ENCODE measurements around the gene EPRS1. TPM values are rescaled to one million over a fixed set of nuclear protein-coding genes. Genes with fewer than 3 reads are reported as not detected.
"Not testable (repeated sequence)": the region's sequence is repeated elsewhere in the genome, so short reads cannot be mapped to it uniquely, and the experiment has no call there.

EPRS1 gene
- total RNA-seq, 1 experiment from 2014 or later = 143 TPM

GRCh38 chr1:220038640-220039039 is 7.7 kb downstream of the EPRS1 start:
- Histone ChIP-seq H3K27me3 (ENCODE audit: control insufficient read depth, insufficient read depth, low read length) (no peaks in the 10 kb centered on the region), H3K9me3 (ENCODE audit: control insufficient read depth, insufficient read depth, low read depth, low read length) (no peaks in the 10 kb centered on the region), H3K4me1 (ENCODE audit: control insufficient read depth, insufficient read depth, low read length) (peaks cover 2% of the 10 kb centered on the region; the same call in 1 of the 2 replicates), H3K36me3 (ENCODE audit: control insufficient read depth, insufficient read depth, low read length) (peaks cover 16% of the 10 kb centered on the region), H3K27ac (ENCODE audit: low read length) (no peak overlapping the region), H3K4me3 (ENCODE audit: low read depth in 2 of 2, low read length in 2 of 2) (no peak overlapping the region)
- TF ChIP-seq POLR2AphosphoS5 (IDR thresholded peaks at IDR 0.05; ENCODE audit: low read depth, low read length) (no peak), CTCF (IDR thresholded peaks at IDR 0.05) (no peak), TCF7L2 (IDR thresholded peaks at IDR 0.05; ENCODE audit: low read depth, low read length) (no peak), SIN3A (IDR thresholded peaks at IDR 0.05; ENCODE audit: borderline replicate concordance, insufficient read depth, low read depth, low read length) (no peak)
- TF ChIP-seq, protein P1, sequence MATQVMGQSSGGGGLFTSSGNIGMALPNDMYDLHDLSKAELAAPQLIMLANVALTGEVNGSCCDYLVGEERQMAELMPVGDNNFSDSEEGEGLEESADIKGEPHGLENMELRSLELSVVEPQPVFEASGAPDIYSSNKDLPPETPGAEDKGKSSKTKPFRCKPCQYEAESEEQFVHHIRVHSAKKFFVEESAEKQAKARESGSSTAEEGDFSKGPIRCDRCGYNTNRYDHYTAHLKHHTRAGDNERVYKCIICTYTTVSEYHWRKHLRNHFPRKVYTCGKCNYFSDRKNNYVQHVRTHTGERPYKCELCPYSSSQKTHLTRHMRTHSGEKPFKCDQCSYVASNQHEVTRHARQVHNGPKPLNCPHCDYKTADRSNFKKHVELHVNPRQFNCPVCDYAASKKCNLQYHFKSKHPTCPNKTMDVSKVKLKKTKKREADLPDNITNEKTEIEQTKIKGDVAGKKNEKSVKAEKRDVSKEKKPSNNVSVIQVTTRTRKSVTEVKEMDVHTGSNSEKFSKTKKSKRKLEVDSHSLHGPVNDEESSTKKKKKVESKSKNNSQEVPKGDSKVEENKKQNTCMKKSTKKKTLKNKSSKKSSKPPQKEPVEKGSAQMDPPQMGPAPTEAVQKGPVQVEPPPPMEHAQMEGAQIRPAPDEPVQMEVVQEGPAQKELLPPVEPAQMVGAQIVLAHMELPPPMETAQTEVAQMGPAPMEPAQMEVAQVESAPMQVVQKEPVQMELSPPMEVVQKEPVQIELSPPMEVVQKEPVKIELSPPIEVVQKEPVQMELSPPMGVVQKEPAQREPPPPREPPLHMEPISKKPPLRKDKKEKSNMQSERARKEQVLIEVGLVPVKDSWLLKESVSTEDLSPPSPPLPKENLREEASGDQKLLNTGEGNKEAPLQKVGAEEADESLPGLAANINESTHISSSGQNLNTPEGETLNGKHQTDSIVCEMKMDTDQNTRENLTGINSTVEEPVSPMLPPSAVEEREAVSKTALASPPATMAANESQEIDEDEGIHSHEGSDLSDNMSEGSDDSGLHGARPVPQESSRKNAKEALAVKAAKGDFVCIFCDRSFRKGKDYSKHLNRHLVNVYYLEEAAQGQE (IDR thresholded peaks at IDR 0.05; ENCODE audit: insufficient read depth in 1 of 2, low read depth in 2 of 2, low read length in 1 of 2) = no peak
- in situ Hi-C loops (cut with HindIII; ENCODE audit: low pct_unique_long_range_greater_than_20kb, low sequenced_read_pairs) = no loop called here
- no peak for ATAC-seq
- no peak for DNase-seq (ENCODE audit: low read depth, low spot score)
- CTCF ChIA-PET = interaction anchor here (0.6 kb wide), 1 partner anchor 74 kb away, joined by 5 read pairs; no protein-coding TSS in a partner anchor
- BruUV-seq (replicated peaks) = no TSS peak
- POLR2A ChIA-PET = no interaction called here
- intact Hi-C loops (cut with micrococcal nuclease; ENCODE audit: unreplicated experiment) = no loop called here

GRCh38 chr1:220037810-220038209 is 8.5 kb downstream of the EPRS1 start:
- BruUV-seq (replicated peaks); in situ Hi-C loops (cut with HindIII; ENCODE audit: low pct_unique_long_range_greater_than_20kb, low sequenced_read_pairs); H3K4me3 ChIP-seq (ENCODE audit: low read depth in 2 of 2, low read length in 2 of 2); H3K4me1 ChIP-seq (ENCODE audit: control insufficient read depth, insufficient read depth, low read length); H3K9me3 ChIP-seq (ENCODE audit: control insufficient read depth, insufficient read depth, low read depth, low read length); intact Hi-C loops (cut with micrococcal nuclease; ENCODE audit: unreplicated experiment); H3K27me3 ChIP-seq (ENCODE audit: control insufficient read depth, insufficient read depth, low read length); H3K27ac ChIP-seq (ENCODE audit: low read length); DNase-seq (ENCODE audit: low read depth, low spot score); ATAC-seq: not testable (repeated sequence)
- ChIA-PET POLR2A (interaction anchor here (0.6 kb wide), 2 partner anchors 21 to 1624 kb away, joined by 4 to 5 read pairs; no protein-coding TSS in a partner anchor), CTCF (interaction anchor here (0.6 kb wide), 2 partner anchors 48 to 75 kb away, joined by 5 to 7 read pairs; no protein-coding TSS in a partner anchor)
- peaks cover 24% of the 10 kb centered on the region for H3K36me3 ChIP-seq (ENCODE audit: control insufficient read depth, insufficient read depth, low read length)

GRCh38 chr1:220032911-220033310 is 13.4 kb downstream of the EPRS1 start:
- Histone ChIP-seq H3K4me1 (ENCODE audit: control insufficient read depth, insufficient read depth, low read length) (no peaks in the 10 kb centered on the region), H3K4me3 (ENCODE audit: low read depth in 2 of 2, low read length in 2 of 2) (no peak overlapping the region), H3K9me3 (ENCODE audit: control insufficient read depth, insufficient read depth, low read depth, low read length) (no peaks in the 10 kb centered on the region), H3K27me3 (ENCODE audit: control insufficient read depth, insufficient read depth, low read length) (no peaks in the 10 kb centered on the region), H3K27ac (ENCODE audit: low read length) (no peak overlapping the region), H3K36me3 (ENCODE audit: control insufficient read depth, insufficient read depth, low read length) (peaks cover 51% of the 10 kb centered on the region)
- intact Hi-C loops (cut with micrococcal nuclease; ENCODE audit: unreplicated experiment) = no loop called here
- CTCF ChIA-PET = no interaction called here
- DNase-seq (ENCODE audit: low read depth, low spot score) (no peak), ATAC-seq (no peak)
- in situ Hi-C loops (cut with HindIII; ENCODE audit: low pct_unique_long_range_greater_than_20kb, low sequenced_read_pairs) = no loop called here
- no TSS peak for BruUV-seq (replicated peaks)
- TF ChIP-seq TCF7L2 (IDR thresholded peaks at IDR 0.05; ENCODE audit: low read depth, low read length) (no peak), SIN3A (IDR thresholded peaks at IDR 0.05; ENCODE audit: borderline replicate concordance, insufficient read depth, low read depth, low read length) (no peak), CTCF (IDR thresholded peaks at IDR 0.05) (no peak), POLR2AphosphoS5 (IDR thresholded peaks at IDR 0.05; ENCODE audit: low read depth, low read length) (no peak)
- TF ChIP-seq, protein P1 (IDR thresholded peaks at IDR 0.05; ENCODE audit: insufficient read depth in 1 of 2, low read depth in 2 of 2, low read length in 1 of 2) = no peak
- POLR2A ChIA-PET = interaction anchor here (0.6 kb wide), 1 partner anchor 43 kb away, joined by 14 read pairs; no protein-coding TSS in a partner anchor
